ENCODE results near the gene SEPTIN12. TPM values are rescaled to one million over a fixed set of nuclear protein-coding genes. Genes with fewer than 3 reads are reported as not detected.

SEPTIN12 gene
- total RNA-seq, 1 donor from 2014 or later = not detected

- intact Hi-C loops (cut with DNase I) = no loop called here
- no peaks in the 10 kb centered on the region for H3K9me3 ChIP-seq
- H3K27ac ChIP-seq = no peak overlapping the region
- no peaks in the 10 kb centered on the region for H3K36me3 ChIP-seq
- H3K4me1 ChIP-seq = no peaks in the 10 kb centered on the region
- TF ChIP-seq POLR2A (IDR thresholded peaks at IDR 0.05) (no peak), CTCF (IDR thresholded peaks at IDR 0.05) (no peak), POLR2AphosphoS5 (IDR thresholded peaks at IDR 0.05; ENCODE audit: insufficient read depth in 1 of 2, low read depth in 1 of 2) (no peak)
- H3K27me3 ChIP-seq = no peaks in the 10 kb centered on the region
- DNase-seq (ENCODE audit: extremely low spot score in 2 of 2) = no peak
- no peak overlapping the region for H3K4me3 ChIP-seq
Observed at GRCh38 chr16:4776141-4776705, 11.9 kb downstream of the SEPTIN12 start.

- no peaks in the 10 kb centered on the region for H3K4me1 ChIP-seq
- no peaks in the 10 kb centered on the region for H3K36me3 ChIP-seq
- H3K27ac ChIP-seq = no peak overlapping the region
- no peaks in the 10 kb centered on the region for H3K27me3 ChIP-seq
- intact Hi-C loops (cut with DNase I) = no loop called here
- TF ChIP-seq CTCF (IDR thresholded peaks at IDR 0.05) (no peak), POLR2A (IDR thresholded peaks at IDR 0.05) (no peak), POLR2AphosphoS5 (IDR thresholded peaks at IDR 0.05; ENCODE audit: insufficient read depth in 1 of 2, low read depth in 1 of 2) (no peak)
- H3K9me3 ChIP-seq = no peaks in the 10 kb centered on the region
- no peak overlapping the region for H3K4me3 ChIP-seq
- DNase-seq (ENCODE audit: extremely low spot score in 2 of 2) = no peak
Observed at GRCh38 chr16:4775005-4775404, 13.1 kb downstream of the SEPTIN12 start.

GRCh38 chr16:4772351-4772750, 15.8 kb downstream of the SEPTIN12 start:
- no peak for DNase-seq (ENCODE audit: extremely low spot score in 2 of 2)
- H3K9me3 ChIP-seq = no peaks in the 10 kb centered on the region

GRCh38 chr16:4771646-4772045, 16.5 kb downstream of the SEPTIN12 start:
- intact Hi-C loops (cut with DNase I) = no loop called here
- Histone ChIP-seq H3K9me3 (no peaks in the 10 kb centered on the region), H3K27me3 (no peaks in the 10 kb centered on the region), H3K27ac (no peak overlapping the region), H3K36me3 (no peaks in the 10 kb centered on the region), H3K4me3 (no peak overlapping the region), H3K4me1 (peaks cover 11% of the 10 kb centered on the region)
- no peak for TF ChIP-seq POLR2A (IDR thresholded peaks at IDR 0.05)
- TF ChIP-seq POLR2AphosphoS5 (IDR thresholded peaks at IDR 0.05; ENCODE audit: insufficient read depth in 1 of 2, low read depth in 1 of 2) = no peak
- TF ChIP-seq CTCF (IDR thresholded peaks at IDR 0.05) = no peak
- DNase-seq (ENCODE audit: extremely low spot score in 2 of 2) = no peak

More at GRCh38 chr16:4772351-4772750, 15.8 kb downstream of the SEPTIN12 start:
- Histone ChIP-seq H3K4me3 (no peak overlapping the region), H3K27me3 (no peaks in the 10 kb centered on the region), H3K4me1 (peaks cover 10% of the 10 kb centered on the region), H3K27ac (no peak overlapping the region), H3K36me3 (no peaks in the 10 kb centered on the region)
- intact Hi-C loops (cut with DNase I) = no loop called here
- TF ChIP-seq CTCF (IDR thresholded peaks at IDR 0.05) (no peak), POLR2AphosphoS5 (IDR thresholded peaks at IDR 0.05; ENCODE audit: insufficient read depth in 1 of 2, low read depth in 1 of 2) (no peak), POLR2A (IDR thresholded peaks at IDR 0.05) (no peak)

- Histone ChIP-seq H3K27me3 (no peaks in the 10 kb centered on the region), H3K36me3 (peaks cover 0 to 9% of the 10 kb centered on the region in 2 donors), H3K27ac (peak overlapping the region; percentile 87), H3K9me3 (no peaks in the 10 kb centered on the region), H3K4me1 (peaks cover 30% of the 10 kb centered on the region), H3K4me3 (peak overlapping the region; percentile 58 to 85)
- DNase-seq (ENCODE audit: extremely low spot score in 2 of 2) = no peak
- TF ChIP-seq POLR2A (IDR thresholded peaks at IDR 0.05) = no peak
- TF ChIP-seq CTCF (IDR thresholded peaks at IDR 0.05) = no peak
- no peak for TF ChIP-seq POLR2AphosphoS5 (IDR thresholded peaks at IDR 0.05; ENCODE audit: insufficient read depth in 1 of 2, low read depth in 1 of 2)
- intact Hi-C loops (cut with DNase I) = no loop called here
Observed at GRCh38 chr16:4769306-4769638, 18.9 kb downstream of the SEPTIN12 start.

Measured in vagina (tissue), 2 donors.